H9 (cell line): ENCODE data around the gene CFAP46. TPM values are rescaled to one million over a fixed set of nuclear protein-coding genes. Genes with fewer than 3 reads are reported as not detected.

Experiments
- DNase-seq: peaks from one replicate; pipeline ENCODE4 v3.0.0-alpha.2; 2017
- H2AFZ ChIP-seq: one replicate; pipeline ENCODE4 v1.6.1; 2013; ENCODE audit warnings: mild to moderate bottlenecking, low read length, control low read depth, moderate library complexity
- H2AK5ac ChIP-seq: 2 replicates; pipeline ENCODE4 v1.6.1; 2013; ENCODE audit warnings: low read length, control low read depth, mixed read lengths; ENCODE audit not compliant: insufficient read length
- H2BK120ac ChIP-seq: one replicate; pipeline ENCODE4 v1.6.1; 2013; ENCODE audit warnings: low read depth, mild to moderate bottlenecking, low read length, control low read depth, inconsistent platforms; ENCODE audit not compliant: poor library complexity, severe bottlenecking
- H2BK12ac ChIP-seq: 2 replicates; pipeline ENCODE4 v1.6.1; 2013; ENCODE audit warnings: low read length, control low read depth, mixed read lengths, low read depth; ENCODE audit not compliant: insufficient read length
- H2BK15ac ChIP-seq: 2 replicates; pipeline ENCODE4 v1.6.1; 2013; ENCODE audit warnings: low read depth, low read length, control low read depth
- H2BK20ac ChIP-seq: one replicate; pipeline ENCODE4 v1.6.1; 2013; ENCODE audit warnings: low read depth, mild to moderate bottlenecking, low read length, control low read depth, inconsistent platforms; ENCODE audit not compliant: poor library complexity, severe bottlenecking
- H2BK5ac ChIP-seq: 2 replicates; pipeline ENCODE4 v1.6.1; 2013; ENCODE audit warnings: low read length, control low read depth, mixed read lengths; ENCODE audit not compliant: insufficient read length
- H3K14ac ChIP-seq: 2 replicates; pipeline ENCODE4 v1.6.1; 2013; ENCODE audit warnings: low read length, control low read depth; ENCODE audit not compliant: insufficient read depth
- H3K18ac ChIP-seq: 2 replicates; pipeline ENCODE4 v1.6.1; 2013; ENCODE audit warnings: low read depth, mild to moderate bottlenecking, mixed read lengths, low read length, control low read depth; ENCODE audit not compliant: insufficient read length
- H3K23ac ChIP-seq: 2 replicates; pipeline ENCODE4 v1.6.1; 2013; ENCODE audit warnings: low read length, control low read depth, mixed read lengths, low read depth; ENCODE audit not compliant: insufficient read length
- H3K23me2 ChIP-seq: 2 replicates; pipeline ENCODE4 v1.6.1; 2013; ENCODE audit warnings: low read depth, mild to moderate bottlenecking, mixed read lengths, low read length, control low read depth; ENCODE audit not compliant: insufficient read length, poor library complexity, severe bottlenecking
- H3K27ac ChIP-seq: 2 replicates; pipeline ENCODE4 v1.5.1; 2013; ENCODE audit warnings: low read length, control low read depth, mixed read lengths, low read depth; ENCODE audit not compliant: insufficient read length
- H3K27me3 ChIP-seq: 2 replicates; pipeline ENCODE4 v1.6.1; 2013; ENCODE audit warnings: low read length, control low read depth, inconsistent platforms; ENCODE audit not compliant: insufficient read depth
- H3K4ac ChIP-seq: 2 replicates; pipeline ENCODE4 v1.6.1; 2013; ENCODE audit warnings: low read depth, mild to moderate bottlenecking, control low read depth, inconsistent platforms, low read length, moderate library complexity
- H3K4me1 ChIP-seq: 2 replicates; pipeline ENCODE4 v1.6.1; 2013; ENCODE audit warnings: low read length, control low read depth, inconsistent platforms; ENCODE audit not compliant: insufficient read depth
- H3K4me2 ChIP-seq: 2 replicates; pipeline ENCODE4 v1.6.1; 2013; ENCODE audit warnings: low read length, control low read depth, mixed read lengths; ENCODE audit not compliant: insufficient read length, insufficient read depth
- H3K56ac ChIP-seq: 2 replicates; pipeline ENCODE4 v1.6.1; 2013; ENCODE audit warnings: low read depth, mild to moderate bottlenecking, mixed read lengths, low read length, control low read depth; ENCODE audit not compliant: insufficient read length
- H3K79me1 ChIP-seq: 2 replicates; pipeline ENCODE4 v1.6.1; 2013; ENCODE audit warnings: low read depth, mild to moderate bottlenecking, moderate library complexity, low read length, control low read depth, inconsistent platforms; ENCODE audit not compliant: insufficient read depth, poor library complexity, severe bottlenecking
- H3K79me2 ChIP-seq: 2 replicates; pipeline ENCODE4 v1.6.1; 2013; ENCODE audit warnings: low read length, control low read depth, inconsistent platforms; ENCODE audit not compliant: insufficient read depth
- H3K9ac ChIP-seq: 2 replicates; pipeline ENCODE4 v1.6.1; 2013; ENCODE audit warnings: low read length, control low read depth, mixed read lengths; ENCODE audit not compliant: insufficient read length; ENCODE audit errors: extremely low read depth
- H3K9me3 ChIP-seq: one replicate; pipeline ENCODE4 v1.6.1; 2013; ENCODE audit warnings: low read depth, low read length, inconsistent platforms; ENCODE audit not compliant: control insufficient read depth
- H3T11ph ChIP-seq: one replicate; pipeline ENCODE4 v1.6.1; 2013; ENCODE audit warnings: mild to moderate bottlenecking, low read length, control low read depth, inconsistent platforms
- H4K20me1 ChIP-seq: one replicate; pipeline ENCODE4 v1.6.1; 2013; ENCODE audit not compliant: control insufficient read depth, insufficient read length, insufficient read depth
- H4K5ac ChIP-seq: 2 replicates; pipeline ENCODE4 v1.6.1; 2013; ENCODE audit warnings: low read depth, mild to moderate bottlenecking, mixed read lengths, low read length, control low read depth; ENCODE audit not compliant: insufficient read length
- H4K8ac ChIP-seq: replicated peaks from 2 replicates; pipeline ENCODE4 v1.6.1; 2013; ENCODE audit warnings: low read length, control low read depth, mixed read lengths, low read depth; ENCODE audit not compliant: insufficient read length
- H4K91ac ChIP-seq: 2 replicates; pipeline ENCODE4 v1.6.1; 2013; ENCODE audit warnings: low read depth, mild to moderate bottlenecking, moderate library complexity, mixed read lengths, low read length, control low read depth; ENCODE audit not compliant: insufficient read length
- H3K27ac Mint-ChIP-seq, 3 experiments: 2 replicates in 2 of 3; 3 replicates in 1 of 3; pipeline ENCODE4 v1.8.0; 2020 to 2021; ENCODE audit warnings: mixed read lengths in 3 of 3, mild to moderate bottlenecking in 1 of 3, moderate library complexity in 1 of 3
- H3K27me3 Mint-ChIP-seq: 2 replicates; pipeline ENCODE4 v1.8.0; 2021; ENCODE audit warnings: low read depth, mild to moderate bottlenecking, moderate library complexity, mixed read lengths
- H3K36me3 Mint-ChIP-seq, 3 experiments: 2 replicates in 2 of 3; 3 replicates in 1 of 3; pipeline ENCODE4 v1.8.0; 2020 to 2021; ENCODE audit warnings: low read depth in 3 of 3, mixed read lengths in 3 of 3; ENCODE audit not compliant: insufficient read depth in 1 of 3
- H3K4me1 Mint-ChIP-seq, 2 experiments: 2 replicates each; pipeline ENCODE4 v1.8.0; 2020; ENCODE audit warnings: mixed read lengths in 2 of 2
- H3K4me3 Mint-ChIP-seq, 2 experiments: 2 replicates in 1 of 2; 3 replicates in 1 of 2; pipeline ENCODE4 v1.8.0; 2020 to 2021; ENCODE audit warnings: mild to moderate bottlenecking in 2 of 2, mixed read lengths in 2 of 2, moderate library complexity in 1 of 2
- H3K9me3 Mint-ChIP-seq, 2 experiments: 2 replicates in 1 of 2; 3 replicates in 1 of 2; pipeline ENCODE4 v1.8.0; 2020; ENCODE audit warnings: mild to moderate bottlenecking in 2 of 2, mixed read lengths in 2 of 2, moderate library complexity in 1 of 2
- WGBS: extraction: QIAGEN DNeasy Blood & Tissue Kit; methylation state at CpG from one replicate; pipeline ENCODE4 v1.1.7; 2013; ENCODE audit warnings: missing lambda C conversion rate, low lambda C conversion rate, mixed read lengths; ENCODE audit not compliant: insufficient read length; ENCODE audit errors: extremely low coverage; 5-methylcytosine and 5-hydroxymethylcytosine counted together
- total RNA-seq: library from RNA; stranded (reverse); gene quantifications from 2 replicates; pipeline ENCODE4 v1.2.1, GENCODE V29; 2021
- TF ChIP-seq, protein P1 (sequence below): fragments of 200-600 bp; sonication (generic); conservative IDR thresholded peaks from 3 replicates; pipeline ENCODE4 v1.8.0; 2021; ENCODE audit warnings: antibody characterized with exemption, mild to moderate bottlenecking

The CFAP46 gene
- total RNA-seq, 1 experiment from 2014 or later, result 3.1 TPM

DNA sequence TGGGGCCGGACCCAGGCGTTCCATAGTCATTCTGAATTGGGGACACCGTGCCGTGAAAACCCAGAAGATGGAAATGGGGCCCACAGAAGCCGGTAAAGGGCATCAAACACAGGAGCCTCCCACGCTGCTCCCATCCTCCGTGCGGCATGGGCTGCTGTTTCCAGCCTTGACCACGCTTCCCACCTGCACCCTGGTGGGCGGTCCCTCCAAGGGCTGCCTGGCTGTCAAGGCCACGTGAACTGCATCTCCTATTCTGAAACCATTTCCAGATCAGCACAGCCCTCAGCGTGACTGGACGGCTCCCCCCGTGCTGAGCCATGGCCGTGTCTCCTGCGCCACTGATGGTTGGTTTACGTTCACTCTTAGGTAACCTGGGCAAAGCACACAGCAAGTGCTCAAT is 14.1 kb downstream of the CFAP46 start:
- H2BK120ac ChIP-seq, result no peak overlapping the region
- no peak overlapping the region for H3K56ac ChIP-seq
- no CpG with 5 or more reads among the region's 17 CpGs for WGBS
- H4K8ac ChIP-seq, result no peak overlapping the region
- DNase-seq, result no peak
- no peaks in the 10 kb centered on the region for H3K79me1 ChIP-seq
- no peak overlapping the region for H3K4me3 Mint-ChIP-seq
- TF ChIP-seq, protein P1, sequence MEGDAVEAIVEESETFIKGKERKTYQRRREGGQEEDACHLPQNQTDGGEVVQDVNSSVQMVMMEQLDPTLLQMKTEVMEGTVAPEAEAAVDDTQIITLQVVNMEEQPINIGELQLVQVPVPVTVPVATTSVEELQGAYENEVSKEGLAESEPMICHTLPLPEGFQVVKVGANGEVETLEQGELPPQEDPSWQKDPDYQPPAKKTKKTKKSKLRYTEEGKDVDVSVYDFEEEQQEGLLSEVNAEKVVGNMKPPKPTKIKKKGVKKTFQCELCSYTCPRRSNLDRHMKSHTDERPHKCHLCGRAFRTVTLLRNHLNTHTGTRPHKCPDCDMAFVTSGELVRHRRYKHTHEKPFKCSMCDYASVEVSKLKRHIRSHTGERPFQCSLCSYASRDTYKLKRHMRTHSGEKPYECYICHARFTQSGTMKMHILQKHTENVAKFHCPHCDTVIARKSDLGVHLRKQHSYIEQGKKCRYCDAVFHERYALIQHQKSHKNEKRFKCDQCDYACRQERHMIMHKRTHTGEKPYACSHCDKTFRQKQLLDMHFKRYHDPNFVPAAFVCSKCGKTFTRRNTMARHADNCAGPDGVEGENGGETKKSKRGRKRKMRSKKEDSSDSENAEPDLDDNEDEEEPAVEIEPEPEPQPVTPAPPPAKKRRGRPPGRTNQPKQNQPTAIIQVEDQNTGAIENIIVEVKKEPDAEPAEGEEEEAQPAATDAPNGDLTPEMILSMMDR, result no peak
- no peaks in the 10 kb centered on the region for H3K27me3 ChIP-seq
- no peak overlapping the region for H3K4ac ChIP-seq
- no peak overlapping the region for H3K14ac ChIP-seq
- no peak overlapping the region for H3K18ac ChIP-seq
- peaks cover 3 to 5% of the 10 kb centered on the region in 2 experiments; a peak in 1 of 4 replicates for H3K4me1 Mint-ChIP-seq
- H4K20me1 ChIP-seq, result no peaks in the 10 kb centered on the region
- H3K27ac Mint-ChIP-seq, result no peak overlapping the region
- peaks cover 0 to 2% (median 0%) of the 10 kb centered on the region in 3 experiments; a peak in 1 of 7 replicates for H3K36me3 Mint-ChIP-seq
- no peak overlapping the region for H3K9ac ChIP-seq
- no peaks in the 10 kb centered on the region for H3K23me2 ChIP-seq
- H3T11ph ChIP-seq, result no peak overlapping the region
- H2BK5ac ChIP-seq, result no peak overlapping the region
- no peak overlapping the region for H3K23ac ChIP-seq
- no peaks in the 10 kb centered on the region; the same call in 1 of the 2 replicates for H3K27me3 Mint-ChIP-seq
- H2BK15ac ChIP-seq, result no peak overlapping the region
- no peaks in the 10 kb centered on the region for H3K4me1 ChIP-seq
- H4K91ac ChIP-seq, result no peak overlapping the region
- no peak overlapping the region for H3K4me2 ChIP-seq
- H3K9me3 ChIP-seq, result no peaks in the 10 kb centered on the region
- no peak overlapping the region for H2AFZ ChIP-seq
- no peak overlapping the region for H2BK12ac ChIP-seq
- H4K5ac ChIP-seq, result no peak overlapping the region
- H3K79me2 ChIP-seq, result no peaks in the 10 kb centered on the region
- H2AK5ac ChIP-seq, result no peak overlapping the region
- no peaks in the 10 kb centered on the region for H3K9me3 Mint-ChIP-seq
- no peak overlapping the region for H2BK20ac ChIP-seq
- no peak overlapping the region for H3K27ac ChIP-seq
